Mammary epithelial cell (primary cell): ENCODE measurements around the gene NSD1.

ENCODE experiments used
- EZH2 ChIP-seq: IDR thresholded peaks from 2 replicates; pipeline ENCODE4 v1.6.1; 2012; ENCODE audit warnings: low read length, inconsistent platforms, borderline replicate concordance
- TF ChIP-seq, protein P1 (sequence below), 2 donors: IDR thresholded peaks in 1 of 2; conservative IDR thresholded peaks in 1 of 2; 2 replicates each; pipeline ENCODE4 v1.5.1; 2011 to 2012; ENCODE audit warnings: inconsistent platforms in 2 of 2, low read length in 2 of 2, mild to moderate bottlenecking in 2 of 2, control low read depth in 1 of 2, low read depth in 1 of 2; ENCODE audit not compliant: insufficient read depth in 1 of 2; ENCODE audit errors: extremely low read depth in 1 of 2

- TF ChIP-seq, protein P1, sequence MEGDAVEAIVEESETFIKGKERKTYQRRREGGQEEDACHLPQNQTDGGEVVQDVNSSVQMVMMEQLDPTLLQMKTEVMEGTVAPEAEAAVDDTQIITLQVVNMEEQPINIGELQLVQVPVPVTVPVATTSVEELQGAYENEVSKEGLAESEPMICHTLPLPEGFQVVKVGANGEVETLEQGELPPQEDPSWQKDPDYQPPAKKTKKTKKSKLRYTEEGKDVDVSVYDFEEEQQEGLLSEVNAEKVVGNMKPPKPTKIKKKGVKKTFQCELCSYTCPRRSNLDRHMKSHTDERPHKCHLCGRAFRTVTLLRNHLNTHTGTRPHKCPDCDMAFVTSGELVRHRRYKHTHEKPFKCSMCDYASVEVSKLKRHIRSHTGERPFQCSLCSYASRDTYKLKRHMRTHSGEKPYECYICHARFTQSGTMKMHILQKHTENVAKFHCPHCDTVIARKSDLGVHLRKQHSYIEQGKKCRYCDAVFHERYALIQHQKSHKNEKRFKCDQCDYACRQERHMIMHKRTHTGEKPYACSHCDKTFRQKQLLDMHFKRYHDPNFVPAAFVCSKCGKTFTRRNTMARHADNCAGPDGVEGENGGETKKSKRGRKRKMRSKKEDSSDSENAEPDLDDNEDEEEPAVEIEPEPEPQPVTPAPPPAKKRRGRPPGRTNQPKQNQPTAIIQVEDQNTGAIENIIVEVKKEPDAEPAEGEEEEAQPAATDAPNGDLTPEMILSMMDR (conservative IDR thresholded peaks at IDR 0.05 in 1 of 2, IDR thresholded peaks at IDR 0.05 in 1 of 2; ENCODE audit: extremely low read depth in 1 of 2, insufficient read depth in 1 of 2, low read depth in 1 of 2, low read length in 2 of 2), result no peak
- no peak for TF ChIP-seq EZH2
Measured at GRCh38 chr5:177133096-177133852, at the start of gene NSD1.
